T-helper 1 cell treated with Interleukin-12 subunit alpha and Interleukin-12 subunit beta and Interleukin-4 antibody, amounts not matched to agents 30 ng/mL and 1 ng/mL, for 36 hours (primary cell): ENCODE results near the gene SLC1A7. TPM values are rescaled to one million over a fixed set of nuclear protein-coding genes. Genes with fewer than 3 reads are reported as not detected.

Experiments
- intact Hi-C: fragments of 100-400 bp; cut with micrococcal nuclease; formaldehyde crosslinking; loops from one replicate; pipeline ENCODE4 v1.15.1; 2024
- total RNA-seq: library from RNA; stranded (reverse); gene quantifications from 2 replicates; pipeline ENCODE4 v1.2.3, GENCODE V29; 2022

The SLC1A7 gene
- total RNA-seq, 1 donor from 2014 or later = not detected

DNA sequence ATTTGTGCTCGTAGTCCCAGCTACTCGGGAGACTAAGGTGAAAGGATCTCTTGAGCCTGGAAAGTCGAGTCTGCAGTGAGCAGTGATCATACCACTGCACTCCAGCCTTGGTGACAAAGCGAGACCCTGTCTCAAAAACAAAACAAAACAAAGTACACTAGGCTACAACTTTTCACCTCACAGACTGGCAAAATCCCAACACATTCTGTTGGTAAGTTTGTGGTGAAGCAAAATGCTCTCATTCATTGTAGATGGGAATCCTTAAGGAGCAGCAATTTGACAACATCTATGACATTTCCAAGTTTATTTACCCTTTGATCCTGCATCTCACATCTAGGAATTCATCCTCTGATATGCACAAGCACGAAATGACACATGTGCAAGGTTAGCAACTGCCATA lies 20.2 kb upstream of the SLC1A7 start:
- intact Hi-C loops = no loop called here

DNA sequence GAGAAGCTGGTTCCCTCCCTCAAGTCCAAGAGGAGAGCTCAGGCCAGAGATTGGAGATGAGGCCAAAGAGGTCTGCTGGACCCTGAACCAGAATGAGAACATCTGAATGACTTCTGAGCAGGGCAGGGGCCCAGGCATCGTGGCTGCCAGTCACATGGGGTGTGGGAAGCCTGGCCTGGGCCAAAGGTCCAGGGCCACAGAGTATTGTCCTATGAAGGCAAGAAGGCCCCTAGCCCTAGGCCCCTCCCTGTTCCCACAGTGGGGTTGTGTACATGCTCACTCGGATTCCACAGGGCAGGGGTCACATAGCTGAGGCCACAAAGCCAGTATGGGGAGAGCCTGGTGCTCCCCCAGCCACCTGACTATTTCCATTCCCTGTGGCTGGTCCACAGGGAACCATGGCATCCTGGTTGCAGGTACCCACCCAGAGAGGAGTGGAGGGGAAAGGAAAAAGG lies 18.5 kb upstream of the SLC1A7 start:
- intact Hi-C loops = no loop called here

DNA sequence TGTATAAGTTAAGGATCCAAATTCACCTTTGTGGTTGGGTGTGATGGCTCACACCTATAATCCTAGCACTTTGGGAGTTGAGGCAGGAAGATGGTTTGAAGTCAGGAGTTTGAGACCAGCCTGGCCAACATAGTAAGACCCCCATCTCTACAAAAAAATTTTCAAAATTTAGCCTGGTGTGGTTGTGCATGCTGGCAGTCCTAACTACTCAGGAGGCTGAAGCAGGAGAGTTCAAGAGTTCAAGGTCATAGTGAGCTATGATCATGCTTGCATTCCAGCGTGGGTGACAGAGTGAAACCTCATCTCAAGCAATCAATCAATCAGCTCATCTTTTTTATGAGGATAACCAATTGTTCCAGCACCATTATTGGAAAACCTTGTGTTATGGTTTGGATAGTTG lies 16.5 kb upstream of the SLC1A7 start:
- intact Hi-C loops = loop anchor here (1.0 kb wide), 1 partner anchor 37 kb away; no protein-coding TSS in a partner anchor

DNA sequence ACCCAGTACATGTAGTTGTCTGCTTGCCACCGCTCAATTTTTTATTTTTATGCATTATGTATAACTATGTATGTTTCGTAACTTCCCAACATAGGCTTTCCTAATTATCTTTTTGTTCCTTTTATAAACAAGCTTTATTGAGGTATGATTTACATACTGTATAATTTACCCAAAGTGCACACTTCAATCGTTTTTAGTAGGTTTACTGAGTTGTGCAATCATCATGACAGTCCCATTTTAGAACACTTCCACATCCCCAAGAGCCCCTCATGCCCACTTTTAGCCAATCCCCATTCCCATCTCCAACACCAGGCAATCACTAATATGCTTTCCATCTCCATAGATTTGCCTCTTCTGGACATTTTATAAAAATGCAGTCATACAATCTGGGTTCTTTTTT lies 14.3 kb upstream of the SLC1A7 start:
- intact Hi-C loops = no loop called here

DNA sequence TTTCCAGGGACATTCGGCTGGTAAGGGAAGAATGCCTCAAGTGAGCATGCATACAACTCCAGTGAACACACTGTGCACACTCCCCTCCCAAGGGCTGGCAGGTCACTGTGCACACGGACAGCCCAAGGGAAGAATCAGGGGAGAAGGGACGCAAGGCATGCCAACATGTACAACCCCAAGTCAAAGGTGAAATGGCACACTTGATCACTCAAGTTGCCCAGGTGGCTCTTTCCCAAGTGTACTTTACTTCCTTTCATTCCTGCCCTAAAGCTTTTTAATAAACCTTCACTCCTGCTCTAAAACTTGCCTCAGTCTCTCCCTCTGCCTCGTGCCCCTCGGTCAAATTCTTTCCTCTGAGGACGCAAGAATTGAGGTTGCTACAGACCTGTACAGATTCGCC lies 13.5 kb upstream of the SLC1A7 start:
- intact Hi-C loops = no loop called here

DNA sequence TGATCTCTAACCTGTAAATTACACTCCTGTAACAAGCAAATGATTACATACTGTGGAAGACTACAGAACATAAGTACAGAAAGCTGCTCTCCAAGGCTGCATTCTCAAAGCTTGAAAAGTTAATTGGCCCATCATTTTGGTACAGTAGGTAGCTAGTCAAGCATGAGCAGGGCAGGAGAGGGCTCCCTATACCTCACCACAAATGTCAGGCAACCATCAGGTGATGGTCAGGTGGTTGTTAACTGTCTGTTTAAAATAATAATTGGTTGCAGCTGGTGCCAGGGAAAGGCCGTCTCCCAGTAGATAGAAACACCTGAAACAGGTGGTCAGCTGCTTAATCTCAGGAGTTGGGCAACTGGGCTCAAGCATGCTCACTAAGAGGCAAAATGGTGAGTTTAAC lies 13.1 kb upstream of the SLC1A7 start:
- intact Hi-C loops = no loop called here

DNA sequence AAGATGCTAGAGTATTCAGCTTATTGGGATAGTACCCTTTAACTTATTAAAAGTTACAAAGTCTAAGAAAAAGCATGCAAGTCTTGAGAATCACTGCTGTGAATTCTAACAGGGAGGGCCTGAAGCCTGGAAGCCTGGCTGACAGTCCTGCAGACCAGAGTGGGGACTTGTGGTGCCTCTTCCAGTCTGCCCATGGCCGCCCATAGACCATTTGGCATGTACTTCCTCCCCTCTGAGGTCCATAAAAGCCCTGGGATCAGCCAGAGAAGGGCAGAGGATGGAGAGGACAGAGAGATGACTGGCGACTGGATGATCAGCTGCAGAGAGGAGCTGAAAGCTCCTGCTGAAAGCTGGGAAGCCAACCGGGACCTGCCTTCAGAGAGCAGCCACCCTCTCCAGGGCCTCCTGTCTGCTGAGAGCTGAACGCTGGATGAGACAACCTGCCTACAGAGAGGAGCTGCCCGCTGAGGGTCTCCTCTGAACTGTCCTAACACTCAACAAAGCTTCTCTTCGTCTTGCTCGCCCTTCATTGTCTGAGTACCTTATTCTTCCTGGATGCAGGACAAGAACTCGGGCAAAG lies 12.5 kb upstream of the SLC1A7 start:
- intact Hi-C loops = no loop called here

DNA sequence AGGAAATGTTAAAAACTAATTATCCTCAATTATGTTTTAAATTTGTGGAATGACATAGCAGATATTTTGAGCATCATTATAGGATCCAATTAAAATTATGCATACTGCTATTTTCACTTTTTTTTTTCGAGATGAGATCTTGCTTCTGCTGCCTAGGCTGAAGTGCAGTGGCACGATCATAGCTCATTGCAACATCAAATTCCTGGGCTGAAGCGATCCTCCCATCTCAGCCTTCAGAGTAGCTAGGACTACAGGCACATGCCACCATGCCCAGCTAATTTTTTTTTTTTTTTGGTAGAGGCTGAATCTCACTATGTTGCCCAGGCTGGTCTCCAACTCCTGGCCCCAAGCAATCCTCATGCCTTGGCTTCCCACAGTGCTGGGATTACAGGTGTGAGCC lies 11.3 kb upstream of the SLC1A7 start:
- intact Hi-C loops = no loop called here

DNA sequence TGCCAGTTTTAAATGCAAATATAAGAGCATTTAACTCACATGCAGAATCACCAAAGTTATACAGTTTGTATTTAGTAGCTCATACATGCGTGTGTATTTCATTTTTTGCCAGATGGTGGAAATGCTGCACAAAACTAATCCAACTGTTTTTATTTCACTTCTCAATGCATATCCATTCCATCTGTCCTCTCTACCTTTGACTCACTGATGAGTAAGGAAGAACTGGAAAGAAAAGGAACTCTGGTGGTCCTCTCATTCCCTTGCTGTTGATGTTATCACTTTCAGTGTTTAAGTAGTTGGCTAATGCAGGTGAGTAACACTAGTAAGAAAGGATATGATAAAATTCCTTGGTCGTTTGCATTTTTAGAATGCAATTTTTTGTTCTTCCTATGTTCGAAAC lies 5.7 kb upstream of the SLC1A7 start:
- intact Hi-C loops = no loop called here

DNA sequence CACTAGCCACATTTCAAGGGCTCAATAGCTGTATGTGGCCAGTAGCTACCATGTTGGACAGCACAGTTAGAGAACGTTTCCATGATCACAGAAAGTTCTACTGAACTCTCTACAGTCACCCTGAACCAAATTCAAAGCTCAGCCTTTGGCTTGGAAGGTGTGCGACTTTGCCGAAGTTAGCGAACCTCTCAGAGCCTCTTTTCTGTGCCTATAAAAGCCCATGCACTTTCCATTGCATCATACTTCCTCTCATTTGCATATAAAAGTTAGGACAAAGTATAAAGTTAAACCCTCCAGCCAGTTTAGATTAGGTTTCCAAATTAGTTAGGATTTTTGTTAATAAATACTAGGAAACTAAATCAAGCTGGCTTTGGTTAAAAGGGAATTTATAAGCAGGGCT lies 4.7 kb upstream of the SLC1A7 start:
- intact Hi-C loops = no loop called here

DNA sequence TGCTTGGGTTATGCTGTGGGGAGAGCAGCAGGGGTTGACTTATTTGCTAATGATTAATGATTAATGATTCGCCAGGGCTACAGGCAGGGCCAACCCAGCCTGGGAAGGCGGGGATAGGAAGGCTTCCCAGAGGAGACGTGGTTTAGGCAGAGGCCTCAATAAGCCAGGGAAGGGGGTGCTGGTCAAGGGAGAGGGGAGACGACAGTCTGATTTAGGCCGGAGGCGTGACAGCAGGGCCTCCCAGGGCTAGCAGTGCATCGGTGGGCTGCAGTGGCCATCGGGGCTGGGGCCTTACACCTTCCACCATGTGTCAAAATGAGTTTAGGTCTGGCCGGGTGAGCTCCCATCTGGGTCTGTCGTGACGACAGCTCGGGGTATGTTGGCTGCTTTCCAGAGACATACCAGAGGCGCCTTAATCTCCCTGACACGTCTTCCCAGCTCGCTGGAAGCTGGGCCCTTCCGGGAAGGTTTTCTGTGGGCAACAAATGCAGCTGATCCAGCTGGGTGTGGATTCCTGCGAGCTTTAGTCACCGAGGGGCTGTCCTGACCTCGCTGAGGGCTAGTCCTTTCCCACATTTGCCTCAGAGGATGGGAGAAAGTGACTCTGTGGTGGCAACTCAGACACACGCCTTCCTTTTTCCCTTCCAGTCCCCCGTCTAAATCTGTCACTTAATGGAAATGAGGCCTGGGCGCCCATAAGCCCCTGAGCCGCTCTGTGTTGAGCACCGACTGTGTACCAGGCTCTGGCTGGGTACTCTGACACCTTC lies 3.7 kb upstream of the SLC1A7 start:
- intact Hi-C loops = no loop called here

DNA sequence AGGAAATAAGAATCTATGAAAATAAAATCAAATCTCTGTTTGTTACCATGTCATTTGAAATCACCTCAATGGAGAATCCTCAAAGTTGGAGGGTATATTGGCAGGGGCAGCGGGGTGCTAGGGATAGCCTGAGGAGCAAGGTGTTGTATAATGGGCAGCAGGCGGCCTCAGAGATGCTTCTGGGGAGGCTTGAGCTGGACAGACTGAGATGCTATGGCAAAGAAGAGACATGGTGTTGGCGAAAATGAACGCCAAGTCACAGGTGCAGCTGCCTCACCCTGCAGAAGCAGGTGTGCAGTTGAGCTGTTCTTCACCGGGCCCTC lies 3.1 kb upstream of the SLC1A7 start:
- intact Hi-C loops = no loop called here

DNA sequence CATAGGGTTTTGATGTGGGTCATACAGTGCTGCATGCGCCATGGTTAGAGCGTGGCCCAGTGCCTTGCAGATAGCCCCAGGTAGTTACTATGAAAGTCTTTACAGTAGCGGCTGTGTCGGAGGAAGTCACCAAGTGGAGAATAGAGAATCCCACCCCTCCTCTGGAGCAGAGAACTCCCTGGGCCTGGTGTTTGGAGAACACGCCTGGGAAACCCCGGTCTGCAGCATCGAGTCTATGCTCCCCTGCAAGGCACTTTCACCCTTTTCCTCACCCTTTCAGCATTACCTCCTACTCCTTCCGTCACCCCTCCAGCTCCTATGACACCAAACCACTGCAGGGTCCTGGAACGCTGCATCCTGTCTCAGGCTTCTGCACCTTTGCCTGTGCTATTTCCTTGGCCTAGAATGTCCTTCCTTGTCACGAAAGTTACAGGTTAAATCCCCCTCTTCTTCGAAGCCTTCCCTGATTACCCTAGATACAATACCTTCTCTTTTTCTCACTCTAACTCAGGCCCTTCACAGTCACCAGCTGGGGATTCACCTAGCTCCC lies 2.7 kb upstream of the SLC1A7 start:
- intact Hi-C loops = no loop called here

DNA sequence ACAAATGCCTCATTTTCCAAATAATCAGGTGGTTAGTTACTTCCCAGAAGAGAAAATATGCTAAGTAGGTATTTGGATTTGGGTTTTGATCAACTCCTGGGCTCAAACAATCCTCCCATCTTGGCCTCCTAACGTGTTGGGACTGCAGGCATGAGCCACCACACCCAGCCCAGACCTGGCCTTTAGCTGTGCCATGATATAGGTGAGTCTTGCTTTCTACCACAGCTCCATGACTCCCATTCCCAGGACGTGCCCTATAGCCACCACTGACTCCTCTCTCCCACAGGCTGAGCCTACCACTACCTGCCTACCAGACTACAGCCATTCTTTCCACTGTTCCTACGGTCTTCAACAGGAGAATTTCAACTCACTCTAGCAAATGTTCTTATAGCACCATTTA lies 1.8 kb upstream of the SLC1A7 start:
- intact Hi-C loops = no loop called here

DNA sequence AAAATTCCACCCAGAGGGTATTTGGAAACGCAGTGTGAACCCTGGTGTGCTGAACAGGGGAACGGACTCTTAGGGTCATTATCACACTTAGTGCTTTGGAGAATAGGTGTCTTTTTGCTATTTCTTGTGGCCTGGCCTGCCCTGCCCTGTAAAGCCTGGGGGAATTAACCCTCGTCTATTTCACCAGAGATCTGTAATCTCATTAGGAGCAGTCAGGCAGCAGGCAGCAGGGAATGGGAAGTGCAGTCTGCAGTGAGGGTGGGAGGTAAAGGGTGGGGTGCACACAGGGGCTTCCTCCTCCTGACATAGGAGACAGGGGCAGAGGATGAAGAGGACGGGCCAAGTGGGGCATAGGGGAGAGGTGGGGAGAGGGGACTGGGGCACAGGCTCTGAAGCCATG lies 1.1 kb upstream of the SLC1A7 start:
- intact Hi-C loops = no loop called here

DNA sequence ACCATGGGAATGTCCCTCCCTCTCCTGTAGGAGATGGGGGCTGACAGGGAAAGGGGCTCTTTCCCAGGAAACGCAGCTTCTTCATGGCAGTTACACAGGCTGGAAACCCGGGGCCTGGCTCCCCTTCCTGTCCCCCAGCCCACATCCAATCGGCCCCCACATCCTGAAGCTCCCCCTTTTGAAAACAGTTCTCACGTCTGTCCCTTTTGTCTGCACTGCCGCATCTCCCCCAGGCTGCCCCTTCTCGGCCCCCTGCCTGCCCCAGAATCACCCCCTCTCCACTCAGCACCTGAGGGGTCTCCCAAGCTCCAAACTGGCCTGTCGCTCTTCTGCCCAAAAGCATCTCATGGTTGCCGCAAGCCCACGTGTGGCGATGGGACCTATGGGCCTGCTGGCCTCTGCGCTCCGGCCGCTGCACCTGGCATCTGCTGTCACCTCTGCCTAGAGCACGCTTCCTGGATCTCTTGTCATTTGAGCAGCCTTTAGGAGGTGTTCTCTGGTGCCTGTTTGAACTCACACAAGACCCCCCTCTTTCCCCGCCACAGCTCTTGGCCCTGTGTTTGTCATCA lies 867 bp downstream of the SLC1A7 start:
- intact Hi-C loops = no loop called here

DNA sequence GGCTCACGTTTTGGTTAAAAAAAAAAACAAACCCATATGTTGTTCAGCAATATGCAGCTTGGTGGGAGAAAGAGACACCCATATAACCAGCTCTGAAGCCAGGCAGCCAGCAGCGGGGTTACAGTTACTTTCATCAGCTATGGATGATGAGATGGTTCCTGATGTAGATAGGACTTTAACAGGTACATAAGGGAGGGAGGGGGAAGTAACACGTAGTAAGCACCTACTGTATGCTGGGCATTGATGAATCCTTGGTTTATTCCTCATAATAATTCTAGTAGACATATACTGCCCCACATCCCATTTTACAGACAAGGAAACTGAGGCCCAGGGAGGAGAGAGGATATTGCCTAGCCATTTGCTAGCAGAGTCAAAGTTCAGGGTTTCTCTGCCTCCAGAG lies 2.0 kb downstream of the SLC1A7 start:
- intact Hi-C loops = no loop called here

DNA sequence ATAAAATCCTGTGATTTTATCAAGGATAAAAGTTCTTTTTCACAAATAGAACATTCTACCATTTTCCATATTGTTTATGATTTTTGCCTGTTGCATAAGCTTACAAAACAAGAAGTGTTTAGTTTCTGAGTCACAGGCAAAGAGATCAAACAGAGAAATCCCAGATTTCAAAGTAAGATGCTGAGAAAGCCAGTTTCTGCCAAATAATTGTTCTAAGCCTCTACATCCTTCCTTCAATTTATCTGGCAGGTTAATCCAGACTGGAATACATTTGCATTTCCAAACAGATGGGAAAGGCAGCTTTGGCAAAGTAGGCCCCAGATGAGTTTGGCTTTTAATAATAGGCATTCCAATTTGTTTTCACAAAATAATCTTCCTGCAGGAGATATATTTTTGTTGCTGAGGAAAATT lies 2.5 kb downstream of the SLC1A7 start:
- intact Hi-C loops = no loop called here

DNA sequence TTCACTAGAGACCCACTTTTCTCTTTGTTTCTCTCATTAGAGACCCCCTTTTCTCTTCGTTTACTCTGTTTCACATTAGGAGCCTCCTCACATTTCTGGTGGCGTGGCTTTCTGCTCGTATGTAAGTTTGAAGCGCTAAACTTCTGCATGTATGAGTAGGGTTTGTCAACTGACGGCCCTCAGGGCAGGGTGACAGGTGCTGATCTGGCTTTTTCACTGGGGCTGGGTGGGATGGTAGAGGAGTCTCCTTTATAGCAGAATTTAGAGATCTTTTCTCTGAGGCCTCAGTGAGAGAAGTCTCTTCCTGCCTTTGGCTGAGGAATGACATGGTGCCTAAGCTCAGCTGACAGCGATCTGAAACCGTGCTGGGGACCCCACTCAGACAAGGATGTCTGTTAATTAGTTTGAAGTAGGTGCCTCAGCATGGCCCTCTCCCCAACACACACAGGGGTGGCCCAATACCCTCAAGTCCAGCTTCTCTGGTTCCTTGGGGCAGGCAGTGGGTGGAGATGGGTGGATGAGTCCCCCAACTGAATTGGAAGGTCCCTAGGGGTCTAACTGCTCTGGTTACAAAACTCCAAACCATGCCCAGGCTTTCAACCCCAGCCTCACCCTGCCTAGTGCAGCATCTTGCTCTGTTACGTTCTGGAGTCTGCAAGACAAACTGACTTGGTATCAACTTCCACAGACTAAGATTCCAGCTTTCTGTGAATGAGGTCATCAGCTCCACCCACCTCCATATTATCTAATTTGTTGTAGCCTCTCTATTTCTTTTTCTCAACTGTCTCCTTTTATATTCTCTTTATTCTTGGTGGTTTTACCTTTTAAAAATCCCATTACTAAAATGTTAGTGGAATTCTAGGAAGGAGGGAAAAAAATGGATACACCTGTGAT lies 3.2 kb downstream of the SLC1A7 start:
- intact Hi-C loops = no loop called here

DNA sequence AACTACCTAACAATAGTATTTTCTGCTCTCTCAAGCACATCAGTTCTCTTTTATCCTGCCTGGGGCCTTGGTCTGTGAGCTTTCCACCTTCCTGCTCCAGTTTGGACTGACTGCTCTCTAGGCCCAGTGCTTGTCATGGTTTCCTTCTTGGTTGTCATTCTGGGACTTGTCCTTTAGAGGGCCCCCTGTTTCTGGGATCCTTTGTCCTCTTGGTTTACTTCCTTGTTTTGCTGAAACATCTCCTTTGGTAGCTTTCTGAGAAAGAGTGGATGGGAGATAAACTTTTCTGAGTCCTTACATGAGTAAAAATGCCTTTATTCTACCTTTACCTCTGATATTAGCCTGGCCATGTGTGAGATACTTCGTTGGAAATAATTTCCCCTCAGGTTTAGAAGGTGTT lies 4.7 kb downstream of the SLC1A7 start:
- intact Hi-C loops = no loop called here

DNA sequence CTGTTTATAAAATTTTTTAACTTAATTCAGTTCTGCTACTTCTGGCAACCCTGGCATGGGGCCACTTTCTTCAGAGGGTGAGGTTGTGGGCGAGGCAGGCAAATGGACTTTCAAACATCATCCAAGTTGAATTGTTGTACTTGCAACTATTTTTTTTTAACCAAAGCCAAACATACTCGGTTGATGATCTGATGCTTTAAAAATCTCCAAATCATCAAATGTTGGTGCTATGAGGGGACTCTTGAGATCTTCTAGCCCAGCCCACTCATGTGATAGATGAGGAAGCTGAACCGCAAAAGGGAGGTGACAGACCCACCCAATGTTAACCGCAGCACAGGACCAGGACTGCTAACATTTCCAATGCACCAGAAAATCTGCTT lies 6.7 kb downstream of the SLC1A7 start:
- intact Hi-C loops = no loop called here
